GM11168 (cell line): Measurements from ENCODE around the gene INPP5A.
"Not testable (repeated sequence)": the region's sequence is repeated elsewhere in the genome, so short reads cannot be mapped to it uniquely, and the experiment has no call there.

Source experiments
- in situ Hi-C: fragments of 300-500 bp; cut with MboI; formaldehyde crosslinking; loops from one replicate; pipeline ENCODE4 v1.12.0; 2022; ENCODE audit warnings: low sequenced_read_pairs; ENCODE audit not compliant: unreplicated experiment

Gene INPP5A

DNA sequence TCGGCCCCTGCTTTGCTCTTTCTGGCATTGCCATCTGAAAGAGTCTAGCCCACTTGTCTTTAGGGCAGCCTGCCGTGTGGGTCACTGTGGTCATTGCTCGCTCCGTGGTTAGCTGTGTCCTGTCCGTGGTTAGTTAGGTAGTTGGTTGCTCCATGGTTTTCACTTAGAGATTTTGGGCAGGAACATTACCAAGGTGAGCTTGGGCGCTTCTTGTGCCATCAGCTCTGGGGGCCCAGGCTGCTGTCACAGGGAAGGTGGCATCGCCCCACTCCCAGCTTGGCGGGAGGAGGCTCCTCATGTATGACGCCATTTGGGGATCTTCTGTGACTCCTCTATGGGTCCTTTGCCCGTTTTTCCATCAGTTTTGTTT is 53.1 kb downstream of the INPP5A start:
- in situ Hi-C loops: no loop called here

DNA sequence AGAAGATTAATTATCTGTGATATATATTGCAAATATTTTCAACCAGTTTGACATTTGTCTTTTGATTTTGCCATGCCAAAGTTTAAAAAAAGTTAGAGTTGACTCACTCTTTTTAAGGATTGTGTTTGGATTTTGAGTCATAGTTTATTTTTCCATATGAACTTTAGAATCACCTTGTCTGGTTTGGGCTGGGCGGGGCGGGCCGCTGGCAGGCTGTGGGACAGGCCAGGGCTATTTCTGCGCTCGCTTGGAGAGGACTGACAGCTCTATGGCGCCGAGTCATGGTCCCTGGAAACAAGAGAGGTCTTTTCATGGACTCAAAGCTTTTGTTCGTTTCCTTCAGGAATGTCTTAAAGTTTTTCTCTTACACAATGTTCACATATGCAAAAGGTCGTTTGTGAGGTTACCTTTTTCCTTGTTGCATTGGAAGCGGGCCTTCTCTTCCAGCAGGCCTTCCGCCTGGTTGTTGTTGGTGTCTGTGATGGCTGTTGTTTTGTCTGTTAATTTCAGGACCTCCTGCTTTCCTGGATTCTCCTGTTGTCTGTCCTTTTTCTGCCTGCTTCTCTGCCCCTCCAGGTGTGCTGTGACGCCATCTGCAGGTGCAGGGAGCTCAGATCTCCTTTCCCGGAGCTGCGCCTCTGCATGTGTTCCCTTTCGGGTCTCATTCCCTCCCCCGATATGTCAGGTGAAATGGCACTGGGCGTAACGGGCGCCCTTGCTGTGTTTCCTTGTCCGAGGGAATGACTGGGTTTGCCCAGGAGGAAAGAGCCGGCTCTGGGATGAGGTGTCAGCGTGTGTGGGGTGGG is 53.8 kb downstream of the INPP5A start:
- in situ Hi-C loops: no loop called here

DNA sequence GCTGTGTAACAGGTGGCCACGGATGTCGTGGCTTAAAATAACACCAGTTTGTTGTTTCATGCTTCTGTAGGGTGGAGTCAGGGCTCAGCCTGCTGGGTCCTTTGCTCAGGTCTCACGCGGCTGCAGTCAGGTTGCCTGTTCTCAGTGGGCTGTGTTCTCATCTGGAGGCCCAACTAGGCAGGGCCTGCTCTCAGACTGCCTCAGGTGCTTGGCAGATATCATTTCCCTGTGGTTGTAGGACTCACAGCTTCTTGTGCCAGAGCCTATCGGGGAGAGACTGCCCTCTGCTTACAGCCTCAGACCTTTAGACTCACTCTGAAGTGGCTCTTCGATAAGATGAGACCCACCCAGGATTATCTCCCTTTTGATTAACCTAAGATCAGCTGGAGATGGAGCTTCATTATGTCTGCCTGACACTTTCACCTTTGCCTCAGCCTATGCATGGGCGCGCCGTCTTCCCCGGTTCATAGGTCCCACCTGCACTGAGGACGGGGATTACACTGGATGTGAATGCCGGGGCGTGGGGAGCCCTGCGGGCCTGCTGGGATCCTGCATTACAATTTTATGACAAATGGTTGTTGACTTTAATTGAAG is 55.3 kb downstream of the INPP5A start:
- in situ Hi-C loops: no loop called here

- in situ Hi-C loops: no loop called here
These were observed 55.8 kb downstream of the INPP5A start for GRCh38 chr10:132593389-132593788.

- in situ Hi-C loops: no loop called here
These were observed 56.6 kb downstream of the INPP5A start for GRCh38 chr10:132593900-132594876.

DNA sequence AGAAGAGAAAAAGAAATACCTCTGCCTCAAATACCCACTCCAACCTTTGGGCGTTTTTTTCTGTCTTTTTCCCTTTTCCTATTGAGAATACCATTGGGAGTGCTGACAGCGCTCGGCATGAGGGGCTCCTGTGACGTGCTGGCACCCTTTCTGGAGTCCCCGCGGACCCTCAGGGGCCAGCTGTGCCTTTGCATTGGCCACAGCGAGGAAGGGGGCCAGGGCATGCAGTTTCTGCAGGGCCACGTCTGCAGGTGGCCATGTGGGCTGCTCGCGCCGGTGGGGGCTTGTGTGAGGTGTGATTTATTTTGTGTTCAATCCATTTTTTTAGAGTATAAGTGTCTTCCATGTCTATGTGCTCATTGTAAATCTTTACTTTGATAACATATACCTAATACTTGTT is 57.4 kb downstream of the INPP5A start:
- in situ Hi-C loops: no loop called here

GRCh38 chr10:132595854-132596253 is 58.3 kb downstream of the INPP5A start:
- in situ Hi-C loops: no loop called here

GRCh38 chr10:132596742-132597279 is 59.2 kb downstream of the INPP5A start:
- in situ Hi-C loops: no loop called here

GRCh38 chr10:132597654-132598053 is 60.1 kb downstream of the INPP5A start:
- in situ Hi-C loops: no loop called here

DNA sequence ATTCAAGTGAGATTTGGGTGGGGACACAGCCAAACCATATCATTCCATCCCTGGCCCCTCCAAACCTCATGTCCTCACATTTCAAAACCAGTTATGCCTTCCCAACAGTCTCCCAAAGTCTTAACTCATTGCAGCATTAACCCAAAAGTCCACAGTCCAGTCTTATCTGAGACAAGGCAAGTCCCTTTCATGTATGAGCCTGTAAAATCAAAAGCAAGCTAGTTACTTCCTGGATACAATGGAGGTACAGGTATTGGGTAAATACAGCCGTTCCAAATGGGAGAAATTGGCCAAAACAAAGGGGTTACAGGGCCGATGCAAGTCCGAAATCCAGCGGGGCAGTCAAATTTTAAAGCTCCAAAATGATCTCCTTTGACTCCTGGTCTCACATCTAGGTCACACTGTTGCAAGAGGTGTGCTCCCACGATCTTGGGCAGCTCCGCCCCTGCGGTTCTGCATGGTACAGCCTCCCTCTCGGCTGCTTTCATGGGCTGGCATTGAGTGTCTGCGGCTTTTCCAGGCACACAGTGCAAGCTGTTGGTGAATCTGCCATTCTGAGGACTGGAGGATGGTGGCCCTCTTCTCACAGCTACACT is 61.5 kb downstream of the INPP5A start:
- in situ Hi-C loops: not testable (repeated sequence)

- in situ Hi-C loops: no loop called here
These were observed 62.1 kb downstream of the INPP5A start for GRCh38 chr10:132599732-132600131.

DNA sequence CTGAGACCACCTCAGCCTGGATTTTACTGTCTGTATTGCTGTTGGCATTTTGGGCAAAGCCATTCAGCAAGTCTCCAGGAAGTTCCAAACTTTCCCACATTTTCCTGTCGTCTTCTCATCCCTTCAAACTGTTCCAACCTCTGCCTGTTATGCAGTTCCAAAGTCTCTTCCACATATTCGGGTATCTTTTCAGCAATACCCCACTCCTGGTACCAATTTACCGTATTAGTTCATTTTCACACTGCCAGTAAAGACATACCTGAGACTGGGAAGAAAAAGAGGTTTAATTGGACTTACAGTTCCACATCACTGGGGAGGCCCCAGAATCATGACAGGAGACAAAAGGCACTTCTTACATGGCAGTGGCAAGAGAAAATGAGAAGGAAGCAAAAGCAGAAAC is 62.8 kb downstream of the INPP5A start:
- in situ Hi-C loops: no loop called here

DNA sequence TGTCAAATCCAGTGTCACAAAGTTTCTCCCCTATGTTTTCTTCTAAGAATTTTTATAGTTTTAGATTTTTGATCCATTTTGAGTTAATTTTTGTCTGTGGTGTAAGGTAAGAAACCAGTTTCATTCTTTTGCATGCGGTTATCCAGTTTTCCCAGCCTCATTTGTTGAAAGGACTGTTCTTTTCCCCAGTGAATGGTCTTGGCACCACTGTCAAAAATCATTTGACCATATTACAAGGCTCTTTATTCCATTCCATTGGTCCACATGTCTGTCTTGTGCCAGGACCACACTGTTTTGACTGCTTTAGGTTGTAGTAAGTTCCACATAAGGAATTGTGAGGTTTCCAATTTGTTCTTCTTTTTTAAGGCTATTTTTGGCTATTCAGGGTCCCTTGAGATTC is 64.0 kb downstream of the INPP5A start:
- in situ Hi-C loops: no loop called here

DNA sequence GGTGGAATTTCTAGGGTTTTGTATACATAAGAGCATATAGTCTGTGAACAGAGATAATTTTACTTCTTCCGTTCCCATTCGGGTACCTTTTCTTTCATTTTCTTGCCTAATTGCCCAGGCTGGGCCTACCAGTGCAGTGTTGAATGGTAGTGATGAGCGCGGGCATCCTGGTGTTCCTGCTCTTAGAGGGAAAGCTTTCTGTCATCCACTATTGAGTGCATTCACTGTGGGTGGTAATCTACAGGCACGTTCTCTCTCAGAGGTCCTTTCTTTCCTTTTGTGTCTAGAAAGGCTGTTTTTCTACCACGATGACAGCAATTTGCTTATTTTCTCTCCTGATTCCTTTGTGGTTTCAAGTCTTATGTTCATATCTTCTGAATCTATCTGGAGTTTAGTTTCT is 65.0 kb downstream of the INPP5A start:
- in situ Hi-C loops: no loop called here

DNA sequence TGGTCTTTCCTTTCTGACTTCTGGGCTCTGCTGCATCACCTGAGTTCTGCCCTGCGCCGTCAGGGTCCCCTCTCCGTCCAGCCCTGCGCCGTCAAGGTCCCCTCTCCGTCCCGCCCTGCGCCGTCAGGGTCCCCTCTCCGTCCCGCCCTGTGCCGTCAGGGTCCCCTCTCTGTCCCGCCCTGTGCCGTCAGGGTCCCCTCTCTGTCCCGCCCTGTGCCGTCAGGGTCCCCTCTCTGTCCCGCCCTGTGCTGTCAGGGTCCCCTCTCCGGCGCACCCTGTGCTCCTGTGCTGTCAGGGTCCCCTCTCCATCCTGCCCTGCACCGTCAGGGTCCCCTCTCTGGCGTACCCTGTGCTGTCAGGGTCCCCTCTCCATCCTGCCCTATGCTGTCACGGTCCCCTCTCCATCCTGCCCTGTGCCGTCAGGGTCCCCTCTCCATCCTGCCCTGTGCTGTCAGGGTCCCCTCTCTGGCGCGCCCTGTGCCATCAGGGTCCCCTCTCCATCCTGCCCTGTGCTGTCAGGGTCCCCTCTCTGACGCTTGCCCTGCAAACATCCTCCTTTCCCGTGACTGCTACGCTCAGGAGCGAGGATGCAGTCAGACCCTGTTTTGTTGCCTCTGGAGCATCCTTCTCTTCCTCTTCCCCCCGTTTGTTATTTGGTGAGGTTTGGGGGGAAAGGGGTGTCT is 66.4 kb downstream of the INPP5A start:
- in situ Hi-C loops: no loop called here

- in situ Hi-C loops: no loop called here
These were observed 67.1 kb downstream of the INPP5A start for GRCh38 chr10:132604686-132605085.

- in situ Hi-C loops: no loop called here
These were observed 67.8 kb downstream of the INPP5A start for GRCh38 chr10:132605390-132605789.

DNA sequence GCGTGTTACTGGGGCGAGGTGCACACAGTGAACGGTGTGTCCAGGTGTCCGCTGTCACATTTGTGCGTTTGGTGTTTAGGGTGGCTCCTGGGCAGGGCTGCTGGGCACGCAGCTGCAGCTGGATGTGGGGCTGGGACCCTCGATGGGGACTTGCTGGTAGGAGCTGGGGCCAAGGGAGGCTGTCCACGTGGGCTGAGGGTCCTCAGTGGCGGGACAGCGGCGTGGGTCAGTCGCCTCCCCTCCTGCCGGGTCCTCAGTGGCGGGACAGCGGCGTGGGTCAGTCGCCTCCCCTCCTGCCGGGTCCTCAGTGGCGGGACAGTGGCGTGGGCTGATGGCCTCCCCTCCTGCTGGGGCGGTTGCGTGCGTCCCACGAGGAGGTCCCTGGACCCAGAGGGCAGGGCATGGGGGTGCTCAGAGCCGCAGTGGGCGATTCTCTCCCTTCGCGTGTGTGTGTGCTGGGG is 68.5 kb downstream of the INPP5A start:
- in situ Hi-C loops: no loop called here

DNA sequence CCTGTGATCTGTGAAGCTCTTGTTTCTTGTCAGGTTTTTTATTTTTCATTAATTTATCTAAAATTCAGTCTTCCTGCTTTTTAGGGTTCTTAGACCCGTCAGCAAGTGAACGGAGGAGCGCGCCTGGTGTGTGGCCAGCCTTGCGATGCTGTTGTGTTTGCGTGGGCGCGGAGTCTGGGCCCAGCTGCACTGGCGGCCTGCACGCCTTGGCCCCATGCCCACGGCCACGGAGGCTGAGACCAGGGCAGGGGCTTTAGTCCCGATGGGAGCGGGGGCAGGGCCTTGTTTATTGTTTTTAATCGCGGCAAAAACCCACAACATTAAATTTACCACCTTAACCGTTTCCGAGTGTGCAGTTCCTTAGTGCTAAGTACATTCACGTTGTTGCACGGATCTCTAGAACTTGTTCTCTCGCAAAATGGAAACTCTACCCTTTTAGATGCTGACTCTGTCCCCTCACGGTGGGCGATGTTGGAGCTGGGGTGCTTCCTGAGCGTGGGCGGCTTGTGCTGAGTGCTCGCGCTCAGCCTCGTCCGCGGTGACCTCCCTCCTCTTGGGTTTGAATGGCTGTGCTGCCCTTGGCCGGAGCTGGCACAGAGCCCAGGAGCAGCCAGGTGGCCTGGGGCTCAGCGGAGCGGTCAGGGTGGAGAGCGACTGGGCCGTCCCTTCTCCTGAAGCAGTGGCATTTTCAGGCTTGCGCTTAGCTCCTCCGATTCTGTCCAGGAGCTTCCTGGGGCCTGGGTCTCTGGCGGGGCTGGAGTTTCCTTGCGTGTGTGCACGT is 69.1 kb downstream of the INPP5A start:
- in situ Hi-C loops: no loop called here
